VCaP (cell line): Measurements from ENCODE around the gene FAT2.

Experiments used
- H3K27ac ChIP-seq: fragments of 450-650 bp; 2 replicates; pipeline ENCODE4 v1.5.1; 2017
- CTCF ChIP-seq: fragments of 450-650 bp; conservative IDR thresholded peaks from 2 replicates; pipeline ENCODE4 v1.5.1; 2017; ENCODE audit warnings: mild to moderate bottlenecking, moderate library complexity

FAT2 gene

GRCh38 chr5:151619812-151620460 is 28.8 kb upstream of the FAT2 start:
- TF ChIP-seq CTCF: no peak
- no peak overlapping the region for H3K27ac ChIP-seq

- no peak overlapping the region for H3K27ac ChIP-seq
- no peak for TF ChIP-seq CTCF
These were observed 27.8 kb upstream of the FAT2 start for GRCh38 chr5:151618907-151619306.

GRCh38 chr5:151617841-151618710 is 26.9 kb upstream of the FAT2 start:
- TF ChIP-seq CTCF: no peak
- H3K27ac ChIP-seq: no peak overlapping the region

GRCh38 chr5:151617383-151617840 is 26.3 kb upstream of the FAT2 start:
- no peak for TF ChIP-seq CTCF
- no peak overlapping the region for H3K27ac ChIP-seq

GRCh38 chr5:151615431-151615830 is 24.3 kb upstream of the FAT2 start:
- H3K27ac ChIP-seq: no peak overlapping the region
- no peak for TF ChIP-seq CTCF

GRCh38 chr5:151614565-151614964 is 23.4 kb upstream of the FAT2 start:
- H3K27ac ChIP-seq: no peak overlapping the region
- no peak for TF ChIP-seq CTCF

GRCh38 chr5:151612689-151613427 is 21.7 kb upstream of the FAT2 start:
- TF ChIP-seq CTCF: no peak
- H3K27ac ChIP-seq: no peak overlapping the region
